ENCODE results near the gene UBR1. TPM values are rescaled to one million over a fixed set of nuclear protein-coding genes. Genes with fewer than 3 reads are reported as not detected.

UBR1 gene
- polyA plus RNA-seq, 1 donor (not counting 4 experiments of a cell fraction or from before 2014, with no cell fraction given): 17.4 TPM

DNA sequence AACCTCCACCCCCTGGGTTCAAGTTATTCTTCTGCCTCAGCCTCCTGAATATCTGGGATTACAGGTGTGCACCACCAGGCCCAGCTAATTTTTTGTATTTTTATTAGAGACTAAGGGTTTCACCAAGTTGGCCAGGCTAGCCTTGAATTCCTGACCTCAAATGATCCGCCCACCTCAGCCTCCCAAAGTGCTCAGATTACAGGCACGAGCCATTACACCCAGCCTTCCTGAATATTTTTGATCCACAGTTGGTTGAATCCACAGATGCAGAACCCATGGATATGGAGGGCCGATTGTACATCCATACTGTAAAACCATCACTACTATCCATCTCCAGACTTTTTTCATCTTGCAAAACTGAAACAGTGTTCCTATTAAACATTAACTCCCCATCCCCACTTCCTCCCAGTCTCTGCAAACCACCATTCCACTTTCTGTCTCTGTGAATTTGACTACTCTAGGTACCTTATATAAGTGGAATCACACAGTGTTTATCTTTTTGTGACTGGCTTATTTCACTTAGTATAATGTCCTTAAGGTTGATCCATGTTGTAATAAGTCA, 19.3 kb upstream of the UBR1 start:
- Histone ChIP-seq H3K4me2 (ENCODE audit: control insufficient read depth, extremely low read depth, insufficient read depth, low read depth, low read length) (no peak overlapping the region), H3K79me2 (ENCODE audit: control insufficient read depth, insufficient read depth, low read length) (no peaks in the 10 kb centered on the region), H3K4me3 (ENCODE audit: control insufficient read depth in 2 of 3, extremely low read depth in 1 of 3, insufficient read depth in 2 of 3, low read depth in 1 of 3, low read length in 3 of 3) (no peak overlapping the region), H2AFZ (ENCODE audit: control insufficient read depth, low read length) (no peak overlapping the region), H4K20me1 (ENCODE audit: control insufficient read depth, extremely low read depth, insufficient read depth, low read length) (no peaks in the 10 kb centered on the region), H3K36me3 (ENCODE audit: control insufficient read depth in 2 of 2, extremely low read depth in 1 of 2, insufficient read depth in 2 of 2, low read length in 2 of 2) (no peaks in the 10 kb centered on the region), H3K4me1 (ENCODE audit: control insufficient read depth, extremely low read depth, insufficient read depth, low read length) (peaks cover 9% of the 10 kb centered on the region), H3K9me3 (ENCODE audit: control insufficient read depth, low read depth, low read length) (no peaks in the 10 kb centered on the region), H3K9ac (ENCODE audit: control insufficient read depth, extremely low read depth, insufficient read depth, low read length) (no peak overlapping the region), H3K27ac (ENCODE audit: control insufficient read depth, insufficient read depth, low read length) (no peak overlapping the region), H3K27me3 (ENCODE audit: control insufficient read depth, extremely low read depth, insufficient read depth, low read length) (no peaks in the 10 kb centered on the region), H3K9me1 (ENCODE audit: control insufficient read depth, extremely low read depth, insufficient read depth, low read length) (no peaks in the 10 kb centered on the region)
- dilution Hi-C loops (cut with MboI; ENCODE audit: extremely low pct_ligation_motif_present, low sequenced_read_pairs): no loop called here
- FAIRE-seq (no peak), DNase-seq (ENCODE audit: low read depth, low spot score) (no peak)
- TF ChIP-seq EZH2 (IDR thresholded peaks at IDR 0.05; ENCODE audit: low read length): no peak
- no peak for TF ChIP-seq CTCF (optimal IDR thresholded peaks at IDR 0.05 in 1 of 3, IDR thresholded peaks at IDR 0.05 in 1 of 3, conservative IDR thresholded peaks at IDR 0.05 in 1 of 3; ENCODE audit: extremely low read depth in 1 of 3, insufficient read depth in 2 of 3, low read length in 3 of 3)

DNA sequence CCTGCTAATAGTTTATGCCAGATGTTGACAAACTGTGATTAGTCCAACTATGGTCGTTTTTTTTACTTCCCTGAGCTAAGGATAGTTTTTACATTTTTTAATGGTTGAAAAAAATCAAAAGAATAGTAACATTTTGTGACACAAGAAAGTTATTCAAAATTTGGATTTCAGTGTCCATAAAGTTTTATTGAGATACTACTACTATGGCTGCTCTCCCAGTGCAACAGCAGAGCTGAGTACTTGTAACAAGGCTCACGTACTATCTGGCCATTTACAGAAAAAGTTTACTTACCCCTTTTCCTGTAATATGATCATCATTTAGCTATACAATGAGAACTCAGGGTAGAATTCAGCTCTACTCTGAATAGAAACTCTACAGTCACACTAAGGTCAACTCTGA, 16.0 kb upstream of the UBR1 start:
- Histone ChIP-seq H3K9ac (ENCODE audit: control insufficient read depth, extremely low read depth, insufficient read depth, low read length) (no peak overlapping the region), H3K4me2 (ENCODE audit: control insufficient read depth, extremely low read depth, insufficient read depth, low read depth, low read length) (no peak overlapping the region), H3K79me2 (ENCODE audit: control insufficient read depth, insufficient read depth, low read length) (no peaks in the 10 kb centered on the region), H3K27me3 (ENCODE audit: control insufficient read depth, extremely low read depth, insufficient read depth, low read length) (no peaks in the 10 kb centered on the region), H3K36me3 (ENCODE audit: control insufficient read depth in 2 of 2, extremely low read depth in 1 of 2, insufficient read depth in 2 of 2, low read length in 2 of 2) (no peaks in the 10 kb centered on the region), H3K4me3 (ENCODE audit: control insufficient read depth in 2 of 3, extremely low read depth in 1 of 3, insufficient read depth in 2 of 3, low read depth in 1 of 3, low read length in 3 of 3) (no peak overlapping the region), H3K4me1 (ENCODE audit: control insufficient read depth, extremely low read depth, insufficient read depth, low read length) (peaks cover 9% of the 10 kb centered on the region), H3K9me1 (ENCODE audit: control insufficient read depth, extremely low read depth, insufficient read depth, low read length) (no peaks in the 10 kb centered on the region), H2AFZ (ENCODE audit: control insufficient read depth, low read length) (no peak overlapping the region), H3K27ac (ENCODE audit: control insufficient read depth, insufficient read depth, low read length) (no peak overlapping the region), H4K20me1 (ENCODE audit: control insufficient read depth, extremely low read depth, insufficient read depth, low read length) (no peaks in the 10 kb centered on the region), H3K9me3 (ENCODE audit: control insufficient read depth, low read depth, low read length) (no peaks in the 10 kb centered on the region)
- DNase-seq (ENCODE audit: low read depth, low spot score): no peak
- FAIRE-seq: no peak
- dilution Hi-C loops (cut with MboI; ENCODE audit: extremely low pct_ligation_motif_present, low sequenced_read_pairs): no loop called here
- no peak for TF ChIP-seq CTCF (optimal IDR thresholded peaks at IDR 0.05 in 1 of 3, IDR thresholded peaks at IDR 0.05 in 1 of 3, conservative IDR thresholded peaks at IDR 0.05 in 1 of 3; ENCODE audit: extremely low read depth in 1 of 3, insufficient read depth in 2 of 3, low read length in 3 of 3)
- TF ChIP-seq EZH2 (IDR thresholded peaks at IDR 0.05; ENCODE audit: low read length): no peak

Data from keratinocyte (primary cell).